HL-60 (cell line): ENCODE measurements around the gene OR4D1.
A peak's percentile ranks its signal among the peaks of the same experiment; 100 is the strongest.

ENCODE experiments used
- DNase-seq, 2 experiments: peaks; one replicate each; pipeline ENCODE4 v3.0.0-alpha.2; 2010 to 2020; ENCODE audit warnings: low read depth in 1 of 2, low spot score in 1 of 2
- H3K27ac ChIP-seq: fragments of 250-450 bp; sonication (Bioruptor Pico); replicated peaks from 2 replicates; pipeline ENCODE4 v1.5.1; 2020; ENCODE audit warnings: mild to moderate bottlenecking, moderate library complexity
- H3K27me3 ChIP-seq: fragments of 250-450 bp; sonication (Bioruptor Pico); 2 replicates; pipeline ENCODE4 v1.5.1; 2021; ENCODE audit warnings: mild to moderate bottlenecking, moderate library complexity; ENCODE audit not compliant: insufficient read depth, poor library complexity, severe bottlenecking
- H3K4me3 ChIP-seq: replicated peaks from 2 replicates; pipeline ENCODE4 v1.5.1; 2011; ENCODE audit warnings: mild to moderate bottlenecking, control low read depth, low read length; ENCODE audit not compliant: insufficient read depth
- GABPA ChIP-seq: IDR thresholded peaks from 2 replicates; pipeline ENCODE4 v1.6.1; 2012; ENCODE audit warnings: low read depth
- POLR2AphosphoS5 ChIP-seq: IDR thresholded peaks from 2 replicates; pipeline ENCODE4 v1.6.1; 2012; ENCODE audit warnings: low read depth
- SPI1 ChIP-seq: IDR thresholded peaks from 2 replicates; pipeline ENCODE4 v1.6.1; 2012; ENCODE audit warnings: low read depth, mild to moderate bottlenecking, borderline replicate concordance
- TF ChIP-seq, protein P1 (sequence below): IDR thresholded peaks from 2 replicates; pipeline ENCODE4 v1.6.1; 2012; ENCODE audit warnings: low read depth; ENCODE audit not compliant: insufficient replicate concordance
- TF ChIP-seq, protein P2 (sequence below): IDR thresholded peaks from one replicate; pipeline ENCODE4 v1.5.1; 2011; ENCODE audit warnings: low read length, control low read depth, inconsistent platforms; ENCODE audit not compliant: insufficient read depth

Gene OR4D1

DNA sequence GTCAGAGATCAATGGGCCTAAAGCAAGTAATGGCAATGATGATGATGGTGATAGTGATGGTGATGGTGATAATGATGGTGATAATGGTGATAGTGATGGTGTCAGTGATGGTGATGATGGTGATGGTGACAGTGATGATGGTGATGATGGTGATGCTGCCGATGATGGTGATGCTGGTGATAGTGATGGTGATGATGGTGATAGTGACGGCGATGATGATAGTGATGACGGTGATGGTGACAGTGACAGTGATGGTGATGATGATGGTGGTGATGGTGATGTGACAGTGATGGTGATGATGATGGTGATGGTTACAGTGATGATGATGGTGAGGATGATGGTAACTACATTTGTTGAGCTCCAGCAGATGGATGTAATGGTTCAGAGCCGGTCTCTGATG is 30.8 kb upstream of the OR4D1 start:
- Histone ChIP-seq H3K27me3 (no peaks in the 10 kb centered on the region), H3K27ac (no peak overlapping the region), H3K4me3 (no peak overlapping the region)
- no peak for DNase-seq
- TF ChIP-seq, protein P1, sequence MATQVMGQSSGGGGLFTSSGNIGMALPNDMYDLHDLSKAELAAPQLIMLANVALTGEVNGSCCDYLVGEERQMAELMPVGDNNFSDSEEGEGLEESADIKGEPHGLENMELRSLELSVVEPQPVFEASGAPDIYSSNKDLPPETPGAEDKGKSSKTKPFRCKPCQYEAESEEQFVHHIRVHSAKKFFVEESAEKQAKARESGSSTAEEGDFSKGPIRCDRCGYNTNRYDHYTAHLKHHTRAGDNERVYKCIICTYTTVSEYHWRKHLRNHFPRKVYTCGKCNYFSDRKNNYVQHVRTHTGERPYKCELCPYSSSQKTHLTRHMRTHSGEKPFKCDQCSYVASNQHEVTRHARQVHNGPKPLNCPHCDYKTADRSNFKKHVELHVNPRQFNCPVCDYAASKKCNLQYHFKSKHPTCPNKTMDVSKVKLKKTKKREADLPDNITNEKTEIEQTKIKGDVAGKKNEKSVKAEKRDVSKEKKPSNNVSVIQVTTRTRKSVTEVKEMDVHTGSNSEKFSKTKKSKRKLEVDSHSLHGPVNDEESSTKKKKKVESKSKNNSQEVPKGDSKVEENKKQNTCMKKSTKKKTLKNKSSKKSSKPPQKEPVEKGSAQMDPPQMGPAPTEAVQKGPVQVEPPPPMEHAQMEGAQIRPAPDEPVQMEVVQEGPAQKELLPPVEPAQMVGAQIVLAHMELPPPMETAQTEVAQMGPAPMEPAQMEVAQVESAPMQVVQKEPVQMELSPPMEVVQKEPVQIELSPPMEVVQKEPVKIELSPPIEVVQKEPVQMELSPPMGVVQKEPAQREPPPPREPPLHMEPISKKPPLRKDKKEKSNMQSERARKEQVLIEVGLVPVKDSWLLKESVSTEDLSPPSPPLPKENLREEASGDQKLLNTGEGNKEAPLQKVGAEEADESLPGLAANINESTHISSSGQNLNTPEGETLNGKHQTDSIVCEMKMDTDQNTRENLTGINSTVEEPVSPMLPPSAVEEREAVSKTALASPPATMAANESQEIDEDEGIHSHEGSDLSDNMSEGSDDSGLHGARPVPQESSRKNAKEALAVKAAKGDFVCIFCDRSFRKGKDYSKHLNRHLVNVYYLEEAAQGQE, result no peak
- no peak for TF ChIP-seq GABPA
- TF ChIP-seq POLR2AphosphoS5, result no peak
- TF ChIP-seq, protein P2, sequence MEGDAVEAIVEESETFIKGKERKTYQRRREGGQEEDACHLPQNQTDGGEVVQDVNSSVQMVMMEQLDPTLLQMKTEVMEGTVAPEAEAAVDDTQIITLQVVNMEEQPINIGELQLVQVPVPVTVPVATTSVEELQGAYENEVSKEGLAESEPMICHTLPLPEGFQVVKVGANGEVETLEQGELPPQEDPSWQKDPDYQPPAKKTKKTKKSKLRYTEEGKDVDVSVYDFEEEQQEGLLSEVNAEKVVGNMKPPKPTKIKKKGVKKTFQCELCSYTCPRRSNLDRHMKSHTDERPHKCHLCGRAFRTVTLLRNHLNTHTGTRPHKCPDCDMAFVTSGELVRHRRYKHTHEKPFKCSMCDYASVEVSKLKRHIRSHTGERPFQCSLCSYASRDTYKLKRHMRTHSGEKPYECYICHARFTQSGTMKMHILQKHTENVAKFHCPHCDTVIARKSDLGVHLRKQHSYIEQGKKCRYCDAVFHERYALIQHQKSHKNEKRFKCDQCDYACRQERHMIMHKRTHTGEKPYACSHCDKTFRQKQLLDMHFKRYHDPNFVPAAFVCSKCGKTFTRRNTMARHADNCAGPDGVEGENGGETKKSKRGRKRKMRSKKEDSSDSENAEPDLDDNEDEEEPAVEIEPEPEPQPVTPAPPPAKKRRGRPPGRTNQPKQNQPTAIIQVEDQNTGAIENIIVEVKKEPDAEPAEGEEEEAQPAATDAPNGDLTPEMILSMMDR, result no peak
- no peak for TF ChIP-seq SPI1

DNA sequence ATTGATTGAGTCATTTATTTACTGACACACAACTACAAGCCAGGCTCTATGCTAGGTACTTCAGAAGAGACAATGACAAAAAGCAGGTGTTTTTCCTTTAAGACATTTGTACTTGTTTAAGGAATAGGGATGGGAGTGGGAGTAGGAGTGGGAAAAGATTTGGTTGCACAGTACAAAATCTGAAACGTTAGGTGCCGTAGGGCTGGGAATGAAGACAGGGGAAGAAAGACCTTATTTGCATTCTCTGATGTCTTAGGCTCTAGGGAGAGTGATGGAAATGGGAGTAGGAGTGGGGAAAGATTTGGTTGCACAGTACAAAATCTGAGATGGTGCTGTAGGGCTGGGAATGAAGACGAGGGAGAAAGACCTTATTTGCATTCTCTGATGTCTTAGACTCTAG is 28.7 kb upstream of the OR4D1 start:
- TF ChIP-seq, protein P2, result no peak
- TF ChIP-seq POLR2AphosphoS5 (no peak), SPI1 (no peak), GABPA (no peak)
- TF ChIP-seq, protein P1, result no peak
- H3K27ac ChIP-seq, result no peak overlapping the region

DNA sequence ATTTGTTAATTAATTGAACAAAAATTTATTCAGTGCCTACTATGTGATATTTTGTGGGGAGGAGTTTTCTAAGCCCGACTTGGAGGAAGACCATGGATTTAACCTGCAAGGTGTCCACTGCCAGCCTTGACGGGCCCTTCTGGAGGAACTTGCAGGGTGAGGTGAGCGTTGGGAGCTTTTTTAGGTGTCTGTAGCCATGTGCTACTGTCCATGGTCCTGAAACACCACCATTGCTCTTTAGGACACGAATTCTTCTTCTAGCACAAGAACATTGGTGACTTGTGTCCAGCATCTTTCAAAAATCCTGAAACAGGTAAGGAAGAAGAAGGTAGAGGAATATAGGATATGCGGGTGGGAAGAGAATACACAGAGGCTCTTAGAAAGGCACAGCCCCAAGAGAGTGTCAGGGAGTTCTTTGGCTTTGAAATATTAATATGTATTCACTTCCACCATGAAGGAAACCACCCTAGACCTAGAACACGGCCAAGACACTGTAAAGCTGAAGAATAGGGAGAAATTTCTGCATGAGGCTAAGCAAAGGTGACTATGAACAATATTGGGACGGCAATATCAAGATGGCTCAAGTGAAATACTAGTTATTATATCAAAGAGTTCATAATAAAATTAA is 27.9 kb upstream of the OR4D1 start:
- H3K27ac ChIP-seq, result no peak overlapping the region
- peaks cover 2% of the 10 kb centered on the region for H3K27me3 ChIP-seq
- H3K4me3 ChIP-seq, result no peak overlapping the region
- TF ChIP-seq, protein P1, result peak; percentile 99
- TF ChIP-seq POLR2AphosphoS5 (no peak), GABPA (no peak), SPI1 (no peak)
- DNase-seq, result peak; percentile 24 to 29

More for the DNA sequence above, 28.7 kb upstream of the OR4D1 start:
- DNase-seq, result no peak
- Histone ChIP-seq H3K4me3 (no peak overlapping the region), H3K27me3 (peaks cover 2% of the 10 kb centered on the region)
